ENCODE measurements around the gene COL8A1. TPM values are rescaled to one million over a fixed set of nuclear protein-coding genes. Genes with fewer than 3 reads are reported as not detected.
"Not testable (repeated sequence)": the region's sequence is repeated elsewhere in the genome, so short reads cannot be mapped to it uniquely, and the experiment has no call there.

COL8A1 gene
- total and polyA plus RNA-seq, 10 of the 15 experiments (the other 5 are each of a cell fraction or from before 2014, with no cell fraction given), result 0.04 to 0.73 (median 0.10) TPM; not detected in 5

GRCh38 chr3:99740371-99740770, 102.0 kb downstream of the COL8A1 start:
- H3K4me1 ChIP-seq (ENCODE audit: control insufficient read depth, insufficient read depth, low read length); H3K27ac ChIP-seq (ENCODE audit: control insufficient read depth, insufficient read depth); intact Hi-C loops (cut with micrococcal nuclease; ENCODE audit: unreplicated experiment); BruUV-seq (replicated peaks); H3K27me3 ChIP-seq (replicated peaks in 1 of 2; ENCODE audit: control insufficient read depth in 2 of 2, insufficient read depth in 2 of 2, low read length in 1 of 2); H2AFZ ChIP-seq (ENCODE audit: control insufficient read depth, low read depth, low read length); H3K9ac ChIP-seq (ENCODE audit: control insufficient read depth, insufficient read depth, low read length); H3K79me2 ChIP-seq (ENCODE audit: control insufficient read depth, insufficient read depth, low read length); H3K9me3 ChIP-seq (replicated peaks; ENCODE audit: control insufficient read depth, insufficient read depth, low read length); FAIRE-seq; RAD21 ChIA-PET (ENCODE audit: unreplicated experiment); POLR2A ChIA-PET; DNase-seq (ENCODE audit: low read depth, low spot score); ATAC-seq; H4K20me1 ChIP-seq (ENCODE audit: control insufficient read depth, insufficient read depth); H3K4me2 ChIP-seq (ENCODE audit: control insufficient read depth, insufficient read depth); in situ Hi-C loops (cut with MboI); SMC1A ChIA-PET (ENCODE audit: uncharacterized antibody, unreplicated experiment); H3K4me3 ChIP-seq; H3K36me3 ChIP-seq (ENCODE audit: control insufficient read depth in 2 of 2, insufficient read depth in 2 of 2, low read length in 1 of 2): not testable (repeated sequence)
- 8% methylated on average over 2 of the region's 2 CpGs for WGBS (ENCODE audit: insufficient coverage, insufficient replicate concordance, low lambda C conversion rate, missing lambda C conversion rate)
- CTCF ChIA-PET, result interaction anchor here (0.9 kb wide), 1 partner anchor 15 kb away, joined by 3 read pairs; no protein-coding TSS in a partner anchor

GRCh38 chr3:99741588-99741987, 103.2 kb downstream of the COL8A1 start:
- Histone ChIP-seq H3K4me1 (ENCODE audit: control insufficient read depth, insufficient read depth, low read length) (no peaks in the 10 kb centered on the region), H3K4me3 (no peak overlapping the region), H3K79me2 (ENCODE audit: control insufficient read depth, insufficient read depth, low read length) (no peaks in the 10 kb centered on the region), H3K9me3 (replicated peaks; ENCODE audit: control insufficient read depth, insufficient read depth, low read length) (no peaks in the 10 kb centered on the region; the same call in 2 of the 3 replicates), H4K20me1 (ENCODE audit: control insufficient read depth, insufficient read depth) (no peaks in the 10 kb centered on the region), H3K36me3 (ENCODE audit: control insufficient read depth in 2 of 2, insufficient read depth in 2 of 2, low read length in 1 of 2) (no peaks in the 10 kb centered on the region), H3K4me2 (ENCODE audit: control insufficient read depth, insufficient read depth) (no peak overlapping the region), H3K27ac (ENCODE audit: control insufficient read depth, insufficient read depth) (no peak overlapping the region), H3K27me3 (replicated peaks in 1 of 2; ENCODE audit: control insufficient read depth in 2 of 2, insufficient read depth in 2 of 2, low read length in 1 of 2) (no peaks in the 10 kb centered on the region; a peak in 1 of 4 replicates), H2AFZ (ENCODE audit: control insufficient read depth, low read depth, low read length) (no peak overlapping the region), H3K9ac (ENCODE audit: control insufficient read depth, insufficient read depth, low read length) (no peak overlapping the region)
- ChIA-PET SMC1A (ENCODE audit: uncharacterized antibody, unreplicated experiment) (no interaction called here), CTCF (no interaction called here), POLR2A (no interaction called here), RAD21 (ENCODE audit: unreplicated experiment) (no interaction called here)
- FAIRE-seq, result no peak
- intact Hi-C loops (cut with micrococcal nuclease; ENCODE audit: unreplicated experiment) (no loop called here), in situ Hi-C loops (cut with MboI) (no loop called here)
- 40% methylated on average over 2 of the region's 2 CpGs for WGBS (ENCODE audit: insufficient coverage, insufficient replicate concordance, low lambda C conversion rate, missing lambda C conversion rate)
- DNase-seq (ENCODE audit: low read depth, low spot score), result no peak
- no peak for ATAC-seq
- no TSS peak for BruUV-seq (replicated peaks)
- no peak for TF ChIP-seq TCF7 (IDR thresholded peaks at IDR 0.05; ENCODE audit: borderline replicate concordance)
- no peak for TF ChIP-seq ESRRA (IDR thresholded peaks at IDR 0.05; ENCODE audit: low read length)
- TF ChIP-seq MTA2 (IDR thresholded peaks at IDR 0.05; ENCODE audit: low read depth), result no peak
- no peak for TF ChIP-seq HDAC2 (IDR thresholded peaks at IDR 0.05)
- TF ChIP-seq MYB (IDR thresholded peaks at IDR 0.05; ENCODE audit: borderline replicate concordance, low read depth, low read length), result no peak
- no peak for TF ChIP-seq IRF5 (IDR thresholded peaks at IDR 0.05; ENCODE audit: borderline replicate concordance)
- no peak for TF ChIP-seq ZNF592 (IDR thresholded peaks at IDR 0.05)
- no peak for TF ChIP-seq IKZF1 (conservative IDR thresholded peaks at IDR 0.05)
- no peak for TF ChIP-seq SIX5 (IDR thresholded peaks at IDR 0.05; ENCODE audit: low read depth, low read length, severe bottlenecking)
- no peak for TF ChIP-seq IKZF2 (IDR thresholded peaks at IDR 0.05)
- no peak for TF ChIP-seq MLLT1 (IDR thresholded peaks at IDR 0.05)

All from GM12878 (cell line).